CD8-positive, alpha-beta memory T cell (primary cell): ENCODE results near the gene MYH9. TPM values are rescaled to one million over a fixed set of nuclear protein-coding genes. Genes with fewer than 3 reads are reported as not detected.
"Not testable (repeated sequence)": the region's sequence is repeated elsewhere in the genome, so short reads cannot be mapped to it uniquely, and the experiment has no call there.

Experiments used
- CTCF ChIA-PET: fragments of 350-600 bp; sonication (Branson Sonifier 250); formaldehyde crosslinking; loops from one replicate; lab custom pipeline; 2021; ENCODE audit warnings: antibody characterized with exemption; lab: Charles Lee
- POLR2A ChIA-PET: fragments of 350-600 bp; sonication (Branson Sonifier 250); formaldehyde crosslinking; loops from one replicate; lab custom pipeline; 2021; ENCODE audit warnings: antibody characterized with exemption; lab: Charles Lee
- DNase-seq, 5 donors: peaks; one replicate each; pipeline versions ENCODE4 v3.0.0 to v3.0.0-alpha.2; 2020 to 2022; ENCODE audit warnings: mixed read lengths in 1 of 5
- H3K27ac ChIP-seq: one replicate; pipeline ENCODE4 v1.7.0; 2013; ENCODE audit warnings: low read depth, mild to moderate bottlenecking, low read length, moderate library complexity
- H3K27me3 ChIP-seq: 2 replicates; pipeline ENCODE4 v1.7.0; 2013; ENCODE audit warnings: low read length, mild to moderate bottlenecking; ENCODE audit not compliant: insufficient read depth, poor library complexity, severe bottlenecking
- H3K36me3 ChIP-seq: 2 replicates; pipeline ENCODE4 v1.7.0; 2013; ENCODE audit warnings: mild to moderate bottlenecking, low read length, moderate library complexity; ENCODE audit not compliant: insufficient read depth
- H3K4me1 ChIP-seq: 2 replicates; pipeline ENCODE4 v1.7.0; 2013; ENCODE audit warnings: mild to moderate bottlenecking, low read length, moderate library complexity; ENCODE audit not compliant: insufficient read depth
- H3K4me3 ChIP-seq: 2 replicates; pipeline ENCODE4 v1.7.0; 2013; ENCODE audit warnings: mild to moderate bottlenecking, low read length
- H3K9me3 ChIP-seq: 2 replicates; pipeline ENCODE4 v1.7.0; 2013; ENCODE audit warnings: mild to moderate bottlenecking, low read length
- H3K27ac Mint-ChIP-seq, 8 donors: one replicate each; pipeline ENCODE4 v1.8.0; 2020 to 2021; ENCODE audit warnings: mixed read lengths in 8 of 8, mild to moderate bottlenecking in 6 of 8, inconsistent platforms in 3 of 8, moderate library complexity in 3 of 8
- H3K27me3 Mint-ChIP-seq, 2 donors: one replicate each; pipeline ENCODE4 v1.8.0; 2020 to 2021; ENCODE audit warnings: mixed read lengths in 2 of 2, mild to moderate bottlenecking in 1 of 2, moderate library complexity in 1 of 2
- H3K36me3 Mint-ChIP-seq, 3 donors: one replicate each; pipeline ENCODE4 v1.8.0; 2020 to 2021; ENCODE audit warnings: mixed read lengths in 3 of 3, inconsistent platforms in 1 of 3, mild to moderate bottlenecking in 1 of 3
- H3K4me1 Mint-ChIP-seq, 3 donors: one replicate each; pipeline ENCODE4 v1.8.0; 2020 to 2021; ENCODE audit warnings: mixed read lengths in 3 of 3, inconsistent platforms in 1 of 3, mild to moderate bottlenecking in 1 of 3
- H3K4me3 Mint-ChIP-seq, 7 donors: one replicate each; pipeline ENCODE4 v1.8.0; 2020 to 2021; ENCODE audit warnings: mixed read lengths in 7 of 7, mild to moderate bottlenecking in 6 of 7, moderate library complexity in 4 of 7, inconsistent platforms in 2 of 7
- H3K9me3 Mint-ChIP-seq, 5 donors: one replicate each; pipeline ENCODE4 v1.8.0; 2020 to 2022; ENCODE audit warnings: mixed read lengths in 5 of 5, mild to moderate bottlenecking in 3 of 5, moderate library complexity in 2 of 5, inconsistent platforms in 1 of 5
- polyA plus RNA-seq: library from polyadenylated mRNA; unstranded; fragments of 300-500 nt; fragmentation: Illumina TruSeq; gene quantifications from one replicate; pipeline ENCODE4 v1.2.3, GENCODE V29; 2021
- total RNA-seq, 2 experiments: library from RNA; stranded (reverse); gene quantifications; one replicate each; pipeline ENCODE4 v1.2.3, GENCODE V29; 2021

MYH9 gene
- total and polyA plus RNA-seq, 3 experiments from 2014 or later, result 425 to 684 (median 680) TPM

DNA sequence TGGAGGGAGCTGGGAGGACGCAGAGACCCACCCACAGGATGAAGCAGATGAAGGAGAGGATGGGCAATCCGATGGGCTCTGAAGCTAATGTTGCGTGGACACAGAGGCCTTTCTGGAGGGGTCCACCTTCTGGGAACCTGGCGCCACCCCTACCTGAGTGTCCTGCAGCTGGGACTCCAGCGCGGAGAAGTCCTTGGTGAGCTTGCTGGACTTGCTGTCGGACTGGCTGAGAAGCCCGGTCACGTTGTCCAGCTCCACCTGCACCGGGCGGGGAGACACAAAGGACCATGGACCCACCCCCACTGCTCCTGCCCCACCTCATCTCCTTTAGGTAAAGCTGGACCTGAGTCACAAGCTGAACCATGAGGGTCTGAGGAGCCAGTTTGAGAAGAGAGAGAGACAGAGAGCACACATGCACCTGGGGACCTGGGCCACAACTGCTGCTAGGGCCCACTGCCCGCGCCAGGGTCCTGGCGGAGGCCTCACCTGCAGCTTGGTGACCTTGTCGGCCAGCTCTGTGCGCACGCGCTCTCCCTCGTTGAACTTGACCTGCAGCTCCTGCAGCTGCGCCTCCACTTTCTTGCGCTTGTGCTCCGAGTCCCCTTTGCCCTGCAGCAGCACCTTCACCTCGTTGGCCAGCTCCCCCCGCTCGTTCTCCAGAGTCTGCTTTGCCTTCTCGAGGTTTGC, 94.0 kb downstream of the MYH9 start:
- Histone ChIP-seq H3K4me3 (no peak overlapping the region), H3K36me3 (peaks cover 79% of the 10 kb centered on the region), H3K27ac (no peak overlapping the region), H3K9me3 (no peaks in the 10 kb centered on the region), H3K4me1 (peaks cover 19% of the 10 kb centered on the region), H3K27me3 (no peaks in the 10 kb centered on the region)
- CTCF ChIA-PET, result interaction anchor here (1.4 to 2.8 kb wide), 3 partner anchors 16 to 177 kb away, joined by 3 to 12 read pairs (median 6); no protein-coding TSS in a partner anchor
- Mint-ChIP-seq H3K4me1 (peaks cover 38 to 55% (median 51%) of the 10 kb centered on the region in 3 donors), H3K36me3 (peaks cover 22 to 92% (median 30%) of the 10 kb centered on the region in 3 donors), H3K27ac (peak overlapping the region in 3 of 8 donors; percentile 81 to 95 (median 85)), H3K4me3 (peak overlapping the region in 2 of 7 donors; percentile 19 to 76), H3K9me3 (peaks cover 0 to 2% (median 0%) of the 10 kb centered on the region in 5 donors), H3K27me3 (peaks cover 0 to 4% of the 10 kb centered on the region in 2 donors)
- DNase-seq, result peak in 1 of 5 donors; percentile 47
- POLR2A ChIA-PET, result interaction anchor here (0.8 to 1.2 kb wide), 3 partner anchors 9 to 28 kb away, joined by 3 to 8 read pairs (median 3); no protein-coding TSS in a partner anchor

DNA sequence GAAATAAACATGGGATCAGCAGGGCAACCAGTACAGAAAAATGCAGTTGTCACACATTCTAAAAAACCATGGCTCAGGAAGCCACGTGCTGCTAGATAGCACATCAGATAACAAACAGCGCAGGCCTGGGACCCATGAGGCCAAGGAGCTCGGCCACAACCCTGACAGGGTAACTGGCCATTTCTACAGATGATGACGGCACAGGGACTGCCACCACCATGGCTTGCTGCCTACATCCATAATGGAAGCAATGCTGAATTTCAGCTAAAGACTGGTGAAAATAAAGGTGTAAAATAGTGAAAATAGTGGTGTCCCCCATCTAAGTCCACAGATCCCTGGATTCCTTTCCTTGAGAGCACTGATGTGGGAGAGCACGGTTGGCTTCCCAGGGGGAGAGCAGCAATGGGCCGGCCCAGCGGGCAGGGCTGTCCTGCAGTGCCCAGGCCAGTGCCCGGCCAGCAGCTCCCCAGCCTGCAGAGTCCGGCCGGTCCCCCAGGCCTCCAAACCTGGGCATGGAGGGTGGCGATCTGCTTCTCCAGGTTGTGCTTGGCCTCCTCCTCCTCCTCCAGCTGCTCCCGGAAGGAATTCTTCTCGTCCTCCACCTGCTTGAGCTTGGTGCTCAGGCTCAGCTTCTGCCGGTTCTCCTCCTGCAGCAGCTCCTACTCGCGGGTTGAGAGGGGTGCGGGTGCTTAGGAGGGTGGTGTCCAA, 94.8 kb downstream of the MYH9 start:
- ChIA-PET CTCF (interaction anchor here (1.0 to 2.8 kb wide), 4 partner anchors 9 to 178 kb away, joined by 3 to 12 read pairs (median 6); no protein-coding TSS in a partner anchor), POLR2A (interaction anchor here (0.8 to 1.2 kb wide), 2 partner anchors 19 to 29 kb away, joined by 3 to 8 read pairs; no protein-coding TSS in a partner anchor)
- H3K27ac Mint-ChIP-seq, result peak overlapping the region in 6 of 8 donors; percentile 61 to 96 (median 70)
- H3K4me3 ChIP-seq, result no peak overlapping the region
- peaks cover 43 to 61% (median 59%) of the 10 kb centered on the region in 3 donors for H3K4me1 Mint-ChIP-seq
- no peak overlapping the region for H3K27ac ChIP-seq
- peaks cover 22 to 92% (median 33%) of the 10 kb centered on the region in 3 donors for H3K36me3 Mint-ChIP-seq
- peaks cover 0 to 2% (median 0%) of the 10 kb centered on the region in 5 donors for H3K9me3 Mint-ChIP-seq
- peak in 1 of 5 donors; percentile 26 for DNase-seq
- H3K4me3 Mint-ChIP-seq, result peak overlapping the region in 2 of 7 donors; percentile 3 to 72
- H3K36me3 ChIP-seq, result peaks cover 79% of the 10 kb centered on the region
- peaks cover 0 to 8% of the 10 kb centered on the region in 2 donors for H3K27me3 Mint-ChIP-seq
- no peaks in the 10 kb centered on the region for H3K9me3 ChIP-seq
- no peaks in the 10 kb centered on the region for H3K27me3 ChIP-seq
- H3K4me1 ChIP-seq, result peaks cover 26% of the 10 kb centered on the region

DNA sequence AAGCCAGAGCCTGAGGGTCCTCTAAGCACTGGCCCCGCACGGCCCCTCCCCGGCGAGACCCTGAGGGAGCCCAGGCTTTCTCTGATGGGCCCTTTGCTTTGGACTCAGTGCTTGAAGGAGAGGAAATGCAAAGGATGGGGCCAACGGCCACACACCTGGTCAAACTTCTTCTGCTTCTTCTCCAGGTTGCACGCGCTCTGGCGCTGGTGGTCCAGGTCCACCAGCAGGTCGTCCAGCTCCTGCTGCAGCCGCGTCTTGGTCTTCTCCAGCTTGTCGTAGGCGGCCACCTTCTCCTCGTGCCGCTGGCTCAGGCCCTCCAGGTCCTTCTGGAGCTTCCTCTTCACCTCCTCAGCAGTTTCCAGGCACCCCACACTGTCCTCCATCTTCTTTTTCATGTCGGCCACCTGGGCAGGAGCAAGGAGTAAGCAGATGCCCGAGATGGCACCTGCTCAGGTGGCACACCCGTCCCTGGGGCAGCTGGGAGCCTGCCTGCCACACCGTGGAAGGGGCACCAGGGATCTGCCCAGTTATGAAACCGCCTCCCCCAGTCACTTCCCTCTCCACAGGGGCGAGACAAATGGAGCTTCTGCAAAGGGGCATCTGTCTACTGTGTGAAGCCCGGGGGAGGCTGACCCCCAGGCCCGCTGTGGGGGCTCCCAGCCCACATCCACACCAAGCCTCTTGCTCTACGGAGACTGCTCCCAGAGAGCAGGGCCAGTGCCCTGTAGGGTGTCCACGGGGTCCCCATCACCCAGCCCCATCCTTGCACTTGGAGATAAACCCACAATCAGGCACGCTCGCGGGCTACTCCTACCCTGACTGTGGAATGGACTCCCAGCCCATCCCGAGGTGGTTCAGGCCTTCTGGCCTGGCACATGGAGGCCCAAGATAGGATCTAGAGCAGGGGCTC, 95.7 kb downstream of the MYH9 start:
- Mint-ChIP-seq H3K4me3 (peak overlapping the region in 6 of 7 donors; percentile 37 to 73 (median 58)), H3K9me3 (peaks cover 0 to 4% (median 0%) of the 10 kb centered on the region in 5 donors), H3K4me1 (peaks cover 49 to 68% (median 66%) of the 10 kb centered on the region in 3 donors), H3K27ac (peak overlapping the region; percentile 70 to 96 (median 87)), H3K27me3 (peaks cover 0 to 8% of the 10 kb centered on the region in 2 donors), H3K36me3 (peaks cover 24 to 92% (median 36%) of the 10 kb centered on the region in 3 donors)
- POLR2A ChIA-PET, result no interaction called here
- Histone ChIP-seq H3K9me3 (no peaks in the 10 kb centered on the region), H3K27ac (no peak overlapping the region), H3K36me3 (peaks cover 76% of the 10 kb centered on the region), H3K4me3 (no peak overlapping the region), H3K4me1 (peaks cover 34% of the 10 kb centered on the region), H3K27me3 (no peaks in the 10 kb centered on the region)
- CTCF ChIA-PET, result interaction anchor here (1.0 to 2.8 kb wide), 2 partner anchors 9 to 179 kb away, joined by 5 to 12 read pairs; no protein-coding TSS in a partner anchor
- peak in 1 of 5 donors; percentile 48 for DNase-seq

- Mint-ChIP-seq H3K27ac (peak overlapping the region in 4 of 8 donors; percentile 43 to 97 (median 94)), H3K36me3 (peaks cover 25 to 91% (median 36%) of the 10 kb centered on the region in 3 donors), H3K4me3 (peak overlapping the region in 2 of 7 donors; percentile 38 to 86), H3K4me1 (peaks cover 56 to 72% (median 69%) of the 10 kb centered on the region in 3 donors)
- not testable (repeated sequence) for H3K27ac ChIP-seq, H3K27me3 Mint-ChIP-seq, H3K27me3 ChIP-seq, H3K9me3 Mint-ChIP-seq, H3K9me3 ChIP-seq, H3K4me3 ChIP-seq
- H3K36me3 ChIP-seq, result peaks cover 77% of the 10 kb centered on the region
- DNase-seq, result peak in 2 of 5 donors; percentile 22 to 42
- peaks cover 40% of the 10 kb centered on the region for H3K4me1 ChIP-seq
- ChIA-PET POLR2A (interaction anchor here (0.6 to 0.8 kb wide), 2 partner anchors 10 to 130 kb away, joined by 4 to 9 read pairs; no protein-coding TSS in a partner anchor), CTCF (interaction anchor here (1.1 to 2.7 kb wide), 2 partner anchors 11 to 13 kb away, joined by 3 to 11 read pairs; no protein-coding TSS in a partner anchor)
These were observed 97.2 kb downstream of the MYH9 start for GRCh38 chr22:36290391-36291075.

DNA sequence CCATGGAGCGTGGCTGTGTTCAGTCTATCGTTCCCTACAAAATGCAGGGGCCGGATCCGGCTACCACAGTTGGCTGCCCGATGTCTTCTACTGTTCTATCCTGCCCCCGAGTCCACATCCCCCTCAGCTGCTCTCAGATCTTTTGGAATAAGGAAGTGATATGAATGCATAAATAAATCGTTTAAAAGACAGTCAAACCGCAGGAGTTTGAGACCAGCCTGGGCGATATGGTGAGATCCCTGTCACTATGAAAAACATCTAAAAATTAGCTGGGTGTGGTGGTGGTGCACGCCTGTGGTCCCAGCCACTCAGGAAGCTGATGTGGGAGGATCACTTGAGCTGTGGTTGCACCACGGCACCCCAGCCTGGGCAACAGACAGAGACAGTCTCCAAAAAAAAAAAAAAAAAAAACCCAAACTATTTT, 97.8 kb downstream of the MYH9 start:
- Mint-ChIP-seq H3K4me1 (peaks cover 54 to 72% (median 67%) of the 10 kb centered on the region in 3 donors), H3K27ac (peak overlapping the region; percentile 91 to 98 (median 94)), H3K4me3 (peak overlapping the region; percentile 38 to 86 (median 71)), H3K36me3 (peaks cover 25 to 88% (median 36%) of the 10 kb centered on the region in 3 donors)
- Histone ChIP-seq H3K4me1 (peaks cover 40% of the 10 kb centered on the region), H3K4me3 (peak overlapping the region; percentile 23), H3K36me3 (peaks cover 77% of the 10 kb centered on the region)
- H3K9me3 ChIP-seq, H3K27me3 ChIP-seq, H3K27ac ChIP-seq, H3K27me3 Mint-ChIP-seq, H3K9me3 Mint-ChIP-seq: not testable (repeated sequence)
- POLR2A ChIA-PET, result interaction anchor here (0.6 to 1.1 kb wide), 3 partner anchors 9 to 131 kb away, joined by 4 to 9 read pairs (median 5); no protein-coding TSS in a partner anchor
- DNase-seq, result peak; percentile 26 to 82 (median 80)
- CTCF ChIA-PET, result interaction anchor here (1.1 to 2.7 kb wide), 3 partner anchors 11 to 51 kb away, joined by 3 to 11 read pairs (median 6); partner anchors contain the start of gene APOL2

DNA sequence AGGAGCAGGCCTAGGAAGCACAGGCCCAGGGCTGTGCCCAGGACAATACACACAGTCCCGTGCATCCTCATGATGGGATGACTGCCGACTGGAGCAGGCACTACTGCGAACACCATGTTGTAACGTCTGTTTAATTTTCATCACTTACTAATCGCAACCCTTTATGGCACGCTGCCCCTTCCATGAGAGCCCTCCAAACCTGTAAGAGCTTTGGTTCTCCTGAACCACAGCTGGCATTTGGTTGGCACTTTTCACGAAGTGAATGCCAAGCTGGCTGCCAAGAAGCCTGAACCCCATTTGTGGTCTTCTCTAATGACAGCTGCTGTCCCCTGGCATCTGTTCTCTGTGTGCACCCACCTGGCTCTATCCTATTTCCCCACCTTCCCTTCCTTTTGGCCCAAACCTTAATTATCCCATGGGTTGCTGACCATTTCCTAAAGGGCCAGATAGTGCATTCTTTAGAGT, 98.3 kb downstream of the MYH9 start:
- CTCF ChIA-PET, result interaction anchor here (1.1 to 2.7 kb wide), 6 partner anchors 12 to 181 kb away, joined by 3 to 11 read pairs (median 4); partner anchors contain the start of gene APOL2

More for the DNA sequence above, 98.3 kb downstream of the MYH9 start:
- DNase-seq, result no peak
- POLR2A ChIA-PET, result interaction anchor here (0.6 to 1.1 kb wide), 4 partner anchors 8 to 131 kb away, joined by 3 to 5 read pairs (median 4); no protein-coding TSS in a partner anchor
- peaks cover 53 to 70% (median 61%) of the 10 kb centered on the region in 3 donors for H3K4me1 Mint-ChIP-seq
- peaks cover 23 to 89% (median 35%) of the 10 kb centered on the region in 3 donors for H3K36me3 Mint-ChIP-seq
- H3K27ac Mint-ChIP-seq, result peak overlapping the region; percentile 91 to 98 (median 94)
- H3K4me3 Mint-ChIP-seq, result peak overlapping the region; percentile 38 to 86 (median 71)
- peaks cover 40% of the 10 kb centered on the region for H3K4me1 ChIP-seq
- peaks cover 0 to 4% (median 0%) of the 10 kb centered on the region in 5 donors for H3K9me3 Mint-ChIP-seq
- peaks cover 77% of the 10 kb centered on the region for H3K36me3 ChIP-seq
- no peaks in the 10 kb centered on the region for H3K27me3 ChIP-seq
- H3K9me3 ChIP-seq, result no peaks in the 10 kb centered on the region
- H3K27me3 Mint-ChIP-seq, result peaks cover 0 to 8% of the 10 kb centered on the region in 2 donors
- H3K4me3 ChIP-seq, result peak overlapping the region; percentile 23
- no peak overlapping the region for H3K27ac ChIP-seq
